Lower leg skin (tissue), 3 donors: ENCODE data around the gene TBC1D8.

Experiments
- CTCF ChIP-seq, 3 donors: fragments of 450-650 bp; IDR thresholded peaks; one replicate each; pipeline ENCODE4 v1.5.1; 2016; ENCODE audit warnings: antibody characterized with exemption in 3 of 3, mild to moderate bottlenecking in 3 of 3, moderate library complexity in 2 of 3
- POLR2A ChIP-seq, 2 donors: fragments of 450-650 bp; IDR thresholded peaks; one replicate each; pipeline ENCODE4 v1.6.1; 2016 to 2017; ENCODE audit warnings: antibody characterized with exemption in 2 of 2, mild to moderate bottlenecking in 1 of 2, moderate library complexity in 1 of 2

- TF ChIP-seq CTCF (IDR thresholded peaks at IDR 0.05) (peak in 1 of 3 donors; percentile 71), POLR2A (IDR thresholded peaks at IDR 0.05) (no peak)
These were observed 166.3 kb downstream of the TBC1D8 start for GRCh38 chr2:100984892-100985307.
